ENCODE measurements around the gene LRRC63.

LRRC63 gene

GRCh38 chr13:46295491-46296114, 83.9 kb downstream of the LRRC63 start:
- H3K27me3 ChIP-seq (ENCODE audit: low read depth) = no peaks in the 10 kb centered on the region
- in situ Hi-C loops (cut with MboI; ENCODE audit: low sequenced_read_pairs) = no loop called here
- H3K9me3 ChIP-seq = no peaks in the 10 kb centered on the region
- no peaks in the 10 kb centered on the region for H3K36me3 ChIP-seq (replicated peaks)
- H3K4me3 ChIP-seq = no peak overlapping the region
- no peak for DNase-seq (ENCODE audit: low spot score in 2 of 2)
- H3K4me1 ChIP-seq = no peaks in the 10 kb centered on the region

DNA sequence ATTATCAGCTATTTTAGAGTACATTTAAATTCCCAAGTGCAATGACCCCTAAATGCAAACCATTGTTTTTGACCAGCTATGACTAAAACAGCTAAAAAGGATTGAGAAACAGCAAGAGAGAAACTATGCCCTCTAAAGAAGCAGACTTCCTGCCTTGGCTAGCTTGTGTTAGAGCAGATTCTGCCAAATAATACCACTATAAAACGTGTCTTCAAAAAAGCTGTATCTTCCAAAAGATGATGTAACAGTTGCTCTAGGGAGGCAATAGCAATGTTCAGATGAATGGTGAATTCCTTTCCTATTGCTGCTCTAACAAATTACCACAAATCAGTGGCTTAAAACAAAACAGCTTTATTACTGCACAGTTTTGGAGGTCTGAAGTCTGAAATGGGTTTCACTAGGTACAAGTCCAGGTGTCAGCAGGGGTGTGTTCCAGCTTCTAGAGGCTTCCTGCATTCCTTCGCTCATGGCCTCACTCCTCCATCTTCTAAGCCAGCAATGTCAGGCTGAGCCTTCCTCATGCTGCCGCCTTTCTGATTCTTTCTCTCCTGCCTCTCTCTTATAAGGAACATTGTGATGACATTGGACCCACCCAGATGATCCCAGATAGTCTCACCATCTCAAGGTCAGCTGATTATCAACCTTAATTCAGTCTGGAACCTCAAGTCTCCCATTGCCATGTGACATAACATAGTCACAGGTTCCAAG, 84.5 kb downstream of the LRRC63 start:
- Histone ChIP-seq H3K4me1 (no peaks in the 10 kb centered on the region), H3K27me3 (ENCODE audit: low read depth) (no peaks in the 10 kb centered on the region), H3K36me3 (replicated peaks) (no peaks in the 10 kb centered on the region), H3K9me3 (no peaks in the 10 kb centered on the region), H3K4me3 (no peak overlapping the region)
- DNase-seq (ENCODE audit: low spot score in 2 of 2) = no peak
- in situ Hi-C loops (cut with MboI; ENCODE audit: low sequenced_read_pairs) = no loop called here

DNA sequence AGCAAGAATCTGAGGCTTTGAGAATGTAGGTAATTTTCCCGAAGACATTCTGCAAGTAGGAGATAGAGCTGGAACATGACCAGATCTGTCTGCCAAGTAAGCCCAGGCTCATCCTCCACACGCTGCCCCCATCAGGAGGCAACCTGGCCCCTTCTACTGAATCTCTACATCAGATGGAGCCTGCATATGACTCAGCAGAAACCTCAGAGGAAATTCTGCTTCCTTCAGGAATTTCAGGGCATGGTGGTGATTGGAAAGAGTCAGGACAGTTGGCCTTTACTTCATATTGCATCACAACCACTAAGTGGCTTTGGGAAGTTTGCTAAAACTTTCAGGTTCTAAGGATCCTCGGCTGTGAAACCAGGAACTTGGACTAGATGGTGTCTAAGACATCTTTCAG, 85.2 kb downstream of the LRRC63 start:
- DNase-seq (ENCODE audit: low spot score in 2 of 2) = no peak
- Histone ChIP-seq H3K27me3 (ENCODE audit: low read depth) (no peaks in the 10 kb centered on the region), H3K4me1 (no peaks in the 10 kb centered on the region), H3K4me3 (no peak overlapping the region), H3K9me3 (no peaks in the 10 kb centered on the region), H3K36me3 (replicated peaks) (no peaks in the 10 kb centered on the region)
- in situ Hi-C loops (cut with MboI; ENCODE audit: low sequenced_read_pairs) = no loop called here

DNA sequence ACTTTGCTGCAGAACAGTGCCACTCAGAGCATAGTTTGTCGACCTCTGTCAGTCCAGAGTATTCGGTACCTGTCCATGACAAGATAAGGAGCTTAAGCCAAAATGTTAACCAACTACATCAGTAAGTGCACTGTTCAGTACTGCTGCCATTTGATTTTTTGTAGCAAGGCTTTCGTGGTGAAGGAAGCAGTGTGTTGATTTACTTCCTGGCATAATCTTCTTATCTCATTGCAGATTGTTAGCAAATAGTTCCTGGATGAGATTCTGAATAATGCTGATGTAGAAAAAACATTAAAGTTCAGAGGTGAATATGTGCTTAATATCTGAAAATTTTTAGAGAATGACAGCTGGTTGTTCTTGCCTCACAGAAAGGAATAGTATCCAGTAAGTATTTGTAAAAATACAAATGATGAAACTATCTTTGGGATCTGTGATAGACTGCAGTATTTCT, 85.7 kb downstream of the LRRC63 start:
- in situ Hi-C loops (cut with MboI; ENCODE audit: low sequenced_read_pairs) = no loop called here
- Histone ChIP-seq H3K9me3 (no peaks in the 10 kb centered on the region), H3K36me3 (replicated peaks) (no peaks in the 10 kb centered on the region), H3K4me3 (no peak overlapping the region), H3K4me1 (no peaks in the 10 kb centered on the region), H3K27me3 (ENCODE audit: low read depth) (no peaks in the 10 kb centered on the region)
- DNase-seq (ENCODE audit: low spot score in 2 of 2) = no peak

DNA sequence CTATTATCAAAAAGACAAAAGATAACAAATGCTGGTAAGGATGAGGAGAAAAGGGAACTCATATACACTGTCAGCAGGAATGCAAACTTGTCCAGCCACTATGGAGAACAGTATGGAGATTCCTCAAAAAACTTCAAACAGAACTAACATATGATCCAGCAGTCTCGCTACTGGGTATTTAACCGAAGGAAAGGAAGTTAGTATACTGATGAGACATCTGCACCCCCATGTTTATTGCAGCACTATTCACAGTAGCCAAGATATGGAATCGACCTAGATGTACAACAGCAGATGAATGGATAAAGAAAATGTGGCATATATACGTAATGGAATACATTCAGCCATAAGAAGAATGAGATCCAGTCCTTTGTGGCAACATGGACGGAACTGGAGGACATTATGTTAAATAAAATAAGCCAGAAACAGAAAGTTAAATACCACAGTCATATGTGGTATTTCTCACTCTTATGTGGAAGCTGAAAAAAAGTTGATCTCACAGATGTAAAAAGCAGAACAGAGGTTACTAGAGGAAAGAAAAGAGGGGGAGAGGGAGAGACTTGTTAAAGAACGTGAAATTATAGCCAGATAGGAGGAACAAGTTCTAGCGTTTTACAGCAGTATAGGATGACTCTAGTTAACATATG, 92.1 kb downstream of the LRRC63 start:
- no peaks in the 10 kb centered on the region for H3K36me3 ChIP-seq (replicated peaks)
- H3K4me3 ChIP-seq = no peak overlapping the region
- H3K4me1 ChIP-seq = no peaks in the 10 kb centered on the region
- in situ Hi-C loops (cut with MboI; ENCODE audit: low sequenced_read_pairs) = no loop called here
- H3K9me3 ChIP-seq = no peaks in the 10 kb centered on the region
- DNase-seq (ENCODE audit: low spot score in 2 of 2) = no peak
- no peaks in the 10 kb centered on the region for H3K27me3 ChIP-seq (ENCODE audit: low read depth)

DNA sequence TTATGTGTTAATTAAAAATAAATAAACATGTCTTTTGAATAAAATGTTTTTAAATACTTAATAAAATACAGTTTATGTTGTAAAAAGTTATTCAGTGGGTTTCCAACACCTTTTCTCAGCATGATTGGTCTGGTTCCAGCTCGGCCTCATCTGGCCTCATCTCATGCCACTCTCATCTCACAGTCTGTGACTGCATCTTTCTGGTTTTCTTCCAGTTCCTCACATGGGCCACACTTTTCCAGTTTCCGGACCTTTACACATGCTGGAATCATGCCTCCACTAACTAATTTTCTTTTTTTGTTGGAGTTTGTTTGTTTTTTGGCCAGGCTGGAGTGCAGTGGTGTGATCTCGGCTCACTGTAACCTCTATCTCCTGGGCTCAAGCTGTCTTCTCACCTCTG, 92.8 kb downstream of the LRRC63 start:
- DNase-seq (ENCODE audit: low spot score in 2 of 2) = no peak
- no peak overlapping the region for H3K4me3 ChIP-seq
- no peaks in the 10 kb centered on the region for H3K4me1 ChIP-seq
- H3K9me3 ChIP-seq = no peaks in the 10 kb centered on the region
- in situ Hi-C loops (cut with MboI; ENCODE audit: low sequenced_read_pairs) = no loop called here
- H3K27me3 ChIP-seq (ENCODE audit: low read depth) = no peaks in the 10 kb centered on the region
- H3K36me3 ChIP-seq (replicated peaks) = no peaks in the 10 kb centered on the region

- no peaks in the 10 kb centered on the region for H3K4me1 ChIP-seq
- H3K4me3 ChIP-seq = no peak overlapping the region
- no peaks in the 10 kb centered on the region for H3K36me3 ChIP-seq (replicated peaks)
- no peaks in the 10 kb centered on the region for H3K27me3 ChIP-seq (ENCODE audit: low read depth)
- in situ Hi-C loops (cut with MboI; ENCODE audit: low sequenced_read_pairs) = no loop called here
- no peak for DNase-seq (ENCODE audit: low spot score in 2 of 2)
- no peaks in the 10 kb centered on the region for H3K9me3 ChIP-seq
These were observed 95.8 kb downstream of the LRRC63 start for GRCh38 chr13:46307554-46307953.

DNA sequence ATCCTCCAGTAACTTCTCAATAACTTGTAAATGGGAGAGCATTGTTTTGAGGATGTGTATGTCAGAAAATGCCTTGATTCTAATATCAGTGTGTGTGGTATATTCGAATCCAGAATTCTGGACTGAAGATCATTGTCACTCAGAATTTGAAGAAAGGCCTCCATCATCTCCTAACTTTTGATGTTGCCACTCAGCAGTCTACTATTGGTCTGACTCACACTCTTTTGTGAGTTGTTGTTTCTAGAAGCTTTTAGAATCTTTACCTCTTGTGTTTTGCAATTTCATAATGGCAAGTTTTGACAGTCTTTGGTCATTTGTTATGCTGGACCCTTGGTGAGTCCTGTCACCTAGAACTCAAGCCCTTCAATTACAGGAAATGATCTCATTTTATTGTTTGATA, 98.3 kb downstream of the LRRC63 start:
- H3K4me3 ChIP-seq = no peak overlapping the region
- in situ Hi-C loops (cut with MboI; ENCODE audit: low sequenced_read_pairs) = no loop called here
- no peaks in the 10 kb centered on the region for H3K4me1 ChIP-seq
- H3K36me3 ChIP-seq (replicated peaks) = no peaks in the 10 kb centered on the region
- no peaks in the 10 kb centered on the region for H3K9me3 ChIP-seq
- H3K27me3 ChIP-seq (ENCODE audit: low read depth) = no peaks in the 10 kb centered on the region
- no peak for DNase-seq (ENCODE audit: low spot score in 2 of 2)

- H3K4me3 ChIP-seq = no peak overlapping the region
- no peaks in the 10 kb centered on the region for H3K4me1 ChIP-seq
- H3K9me3 ChIP-seq = no peaks in the 10 kb centered on the region
- DNase-seq (ENCODE audit: low spot score in 2 of 2) = no peak
- in situ Hi-C loops (cut with MboI; ENCODE audit: low sequenced_read_pairs) = no loop called here
- no peaks in the 10 kb centered on the region for H3K27me3 ChIP-seq (ENCODE audit: low read depth)
- H3K36me3 ChIP-seq (replicated peaks) = no peaks in the 10 kb centered on the region
These were observed 99.5 kb downstream of the LRRC63 start for GRCh38 chr13:46311217-46311616.

DNA sequence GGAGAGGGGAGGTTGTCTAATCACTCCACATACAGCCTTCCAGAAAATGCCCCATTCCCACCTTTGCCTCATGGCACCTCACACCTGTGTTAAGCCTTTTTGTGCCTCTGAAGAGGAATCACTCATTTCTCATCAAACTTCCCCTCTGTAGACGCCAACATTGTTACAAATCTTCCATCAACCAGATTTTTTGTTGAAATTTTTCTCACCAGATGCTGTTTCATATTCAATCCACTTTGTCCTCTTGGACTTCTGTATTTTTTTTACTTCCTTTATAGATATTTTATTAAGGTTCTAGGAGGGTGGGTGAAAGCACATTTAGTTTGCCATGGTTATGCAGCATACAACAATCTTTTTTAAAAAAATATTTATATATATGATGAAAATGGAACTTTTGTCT, 101.3 kb downstream of the LRRC63 start:
- DNase-seq (ENCODE audit: low spot score in 2 of 2) = no peak
- in situ Hi-C loops (cut with MboI; ENCODE audit: low sequenced_read_pairs) = no loop called here
- no peaks in the 10 kb centered on the region for H3K36me3 ChIP-seq (replicated peaks)

GRCh38 chr13:46313432-46314257, 101.9 kb downstream of the LRRC63 start:
- Histone ChIP-seq H3K4me1 (no peaks in the 10 kb centered on the region), H3K36me3 (replicated peaks) (no peaks in the 10 kb centered on the region), H3K4me3 (no peak overlapping the region), H3K27me3 (ENCODE audit: low read depth) (no peaks in the 10 kb centered on the region), H3K9me3 (no peaks in the 10 kb centered on the region)
- in situ Hi-C loops (cut with MboI; ENCODE audit: low sequenced_read_pairs) = no loop called here
- DNase-seq (ENCODE audit: low spot score in 2 of 2) = no peak

More for the DNA sequence above, 101.3 kb downstream of the LRRC63 start:
- Histone ChIP-seq H3K4me1 (no peaks in the 10 kb centered on the region), H3K9me3 (no peaks in the 10 kb centered on the region), H3K4me3 (no peak overlapping the region), H3K27me3 (ENCODE audit: low read depth) (no peaks in the 10 kb centered on the region)

- no peaks in the 10 kb centered on the region for H3K36me3 ChIP-seq (replicated peaks)
- H3K27me3 ChIP-seq (ENCODE audit: low read depth) = 0 out of 2 replicates have a peak, but pooled peaks cover 3% of the 10 kb centered on the region
- no peak overlapping the region for H3K4me3 ChIP-seq
- no peaks in the 10 kb centered on the region for H3K4me1 ChIP-seq
- no peak for DNase-seq (ENCODE audit: low spot score in 2 of 2)
- no peaks in the 10 kb centered on the region for H3K9me3 ChIP-seq
- in situ Hi-C loops (cut with MboI; ENCODE audit: low sequenced_read_pairs) = no loop called here
These were observed 102.9 kb downstream of the LRRC63 start for GRCh38 chr13:46314587-46314986.

GRCh38 chr13:46315036-46315435, 103.3 kb downstream of the LRRC63 start:
- Histone ChIP-seq H3K27me3 (ENCODE audit: low read depth) (0 out of 2 replicates have a peak, but pooled peaks cover 3% of the 10 kb centered on the region), H3K4me3 (no peak overlapping the region), H3K36me3 (replicated peaks) (no peaks in the 10 kb centered on the region), H3K4me1 (no peaks in the 10 kb centered on the region), H3K9me3 (no peaks in the 10 kb centered on the region)
- in situ Hi-C loops (cut with MboI; ENCODE audit: low sequenced_read_pairs) = no loop called here
- no peak for DNase-seq (ENCODE audit: low spot score in 2 of 2)

Measured in HAP-1 (cell line).